ENCODE data around the gene POLDIP3. TPM values are rescaled to one million over a fixed set of nuclear protein-coding genes. Genes with fewer than 3 reads are reported as not detected.
"Not testable (repeated sequence)": the region's sequence is repeated elsewhere in the genome, so short reads cannot be mapped to it uniquely, and the experiment has no call there.

Gene POLDIP3
- total RNA-seq, 1 donor from 2014 or later = 77.9 TPM

GRCh38 chr22:42567950-42568349 is 46.7 kb downstream of the POLDIP3 start:
- DNase-seq (ENCODE audit: low spot score); H3K27me3 Mint-ChIP-seq (ENCODE audit: insufficient read depth); intact Hi-C loops (cut with micrococcal nuclease); H3K9me3 Mint-ChIP-seq; H3K4me1 Mint-ChIP-seq (ENCODE audit: low read depth); H3K27ac Mint-ChIP-seq; H3K4me3 Mint-ChIP-seq: not testable (repeated sequence)
- peaks cover 14% of the 10 kb centered on the region for H3K36me3 Mint-ChIP-seq (ENCODE audit: low read depth)

GRCh38 chr22:42565956-42566355 is 48.7 kb downstream of the POLDIP3 start:
- Mint-ChIP-seq H3K27me3 (ENCODE audit: insufficient read depth) (no peaks in the 10 kb centered on the region), H3K4me3 (no peak overlapping the region), H3K36me3 (ENCODE audit: low read depth) (peaks cover 13% of the 10 kb centered on the region), H3K4me1 (ENCODE audit: low read depth) (no peaks in the 10 kb centered on the region), H3K9me3 (no peaks in the 10 kb centered on the region), H3K27ac (no peak overlapping the region)
- no peak for DNase-seq (ENCODE audit: low spot score)
- intact Hi-C loops (cut with micrococcal nuclease) = no loop called here

GRCh38 chr22:42564699-42565098 is 50.0 kb downstream of the POLDIP3 start:
- intact Hi-C loops (cut with micrococcal nuclease) = no loop called here
- Mint-ChIP-seq H3K9me3 (no peaks in the 10 kb centered on the region), H3K4me3 (no peak overlapping the region), H3K36me3 (ENCODE audit: low read depth) (peaks cover 5% of the 10 kb centered on the region), H3K27ac (no peak overlapping the region), H3K4me1 (ENCODE audit: low read depth) (no peaks in the 10 kb centered on the region), H3K27me3 (ENCODE audit: insufficient read depth) (no peaks in the 10 kb centered on the region)
- no peak for DNase-seq (ENCODE audit: low spot score)

- H3K4me3 Mint-ChIP-seq; H3K27ac Mint-ChIP-seq; H3K9me3 Mint-ChIP-seq; intact Hi-C loops (cut with micrococcal nuclease); H3K4me1 Mint-ChIP-seq (ENCODE audit: low read depth); H3K27me3 Mint-ChIP-seq (ENCODE audit: insufficient read depth); H3K36me3 Mint-ChIP-seq (ENCODE audit: low read depth); DNase-seq (ENCODE audit: low spot score): not testable (repeated sequence)
These were observed 50.7 kb downstream of the POLDIP3 start for GRCh38 chr22:42563943-42564342.

- Mint-ChIP-seq H3K36me3 (ENCODE audit: low read depth) (peaks cover 3% of the 10 kb centered on the region), H3K4me3 (no peak overlapping the region), H3K9me3 (no peaks in the 10 kb centered on the region), H3K27ac (no peak overlapping the region), H3K27me3 (ENCODE audit: insufficient read depth) (no peaks in the 10 kb centered on the region), H3K4me1 (ENCODE audit: low read depth) (no peaks in the 10 kb centered on the region)
- no peak for DNase-seq (ENCODE audit: low spot score)
- intact Hi-C loops (cut with micrococcal nuclease) = no loop called here
These were observed 52.0 kb downstream of the POLDIP3 start for GRCh38 chr22:42562684-42563083.

GRCh38 chr22:42562279-42562678 is 52.4 kb downstream of the POLDIP3 start:
- Mint-ChIP-seq H3K27ac (no peak overlapping the region), H3K36me3 (ENCODE audit: low read depth) (peaks cover 3% of the 10 kb centered on the region), H3K4me1 (ENCODE audit: low read depth) (no peaks in the 10 kb centered on the region), H3K4me3 (no peak overlapping the region), H3K27me3 (ENCODE audit: insufficient read depth) (no peaks in the 10 kb centered on the region), H3K9me3 (no peaks in the 10 kb centered on the region)
- intact Hi-C loops (cut with micrococcal nuclease) = no loop called here
- DNase-seq (ENCODE audit: low spot score) = no peak

GRCh38 chr22:42561856-42562255 is 52.8 kb downstream of the POLDIP3 start:
- Mint-ChIP-seq H3K4me1 (ENCODE audit: low read depth) (no peaks in the 10 kb centered on the region), H3K27me3 (ENCODE audit: insufficient read depth) (no peaks in the 10 kb centered on the region), H3K4me3 (no peak overlapping the region), H3K36me3 (ENCODE audit: low read depth) (peaks cover 3% of the 10 kb centered on the region), H3K27ac (no peak overlapping the region), H3K9me3 (no peaks in the 10 kb centered on the region)
- intact Hi-C loops (cut with micrococcal nuclease) = no loop called here
- DNase-seq (ENCODE audit: low spot score) = no peak

GRCh38 chr22:42560781-42561180 is 53.9 kb downstream of the POLDIP3 start:
- intact Hi-C loops (cut with micrococcal nuclease) = no loop called here
- peaks cover 3% of the 10 kb centered on the region for H3K36me3 Mint-ChIP-seq (ENCODE audit: low read depth)
- no peak overlapping the region for H3K27ac Mint-ChIP-seq
- no peaks in the 10 kb centered on the region for H3K9me3 Mint-ChIP-seq
- no peak overlapping the region for H3K4me3 Mint-ChIP-seq
- DNase-seq (ENCODE audit: low spot score) = no peak
- no peaks in the 10 kb centered on the region for H3K4me1 Mint-ChIP-seq (ENCODE audit: low read depth)
- no peaks in the 10 kb centered on the region for H3K27me3 Mint-ChIP-seq (ENCODE audit: insufficient read depth)

- H3K4me1 Mint-ChIP-seq (ENCODE audit: low read depth) = no peaks in the 10 kb centered on the region
- peaks cover 3% of the 10 kb centered on the region for H3K36me3 Mint-ChIP-seq (ENCODE audit: low read depth)
- H3K4me3 Mint-ChIP-seq = no peak overlapping the region
- DNase-seq (ENCODE audit: low spot score) = no peak
- no peaks in the 10 kb centered on the region for H3K27me3 Mint-ChIP-seq (ENCODE audit: insufficient read depth)
- intact Hi-C loops (cut with micrococcal nuclease) = no loop called here
- no peaks in the 10 kb centered on the region for H3K9me3 Mint-ChIP-seq
- no peak overlapping the region for H3K27ac Mint-ChIP-seq
These were observed 54.3 kb downstream of the POLDIP3 start for GRCh38 chr22:42560381-42560780.

GRCh38 chr22:42553475-42554361 is 61.0 kb downstream of the POLDIP3 start, which contains the start of gene SERHL2:
Gene SERHL2 (plus strand): TSS chr22:42553956. CDS start chr22:42554021, 65 bp downstream.
- intact Hi-C loops (cut with micrococcal nuclease) = loop anchor here (2.0 kb wide), 4 partner anchors 21 to 587 kb away; no protein-coding TSS in a partner anchor
- peak; percentile 85 for DNase-seq (ENCODE audit: low spot score)
- peak within 1 kb of the TSS; percentile 87 for H3K4me3 Mint-ChIP-seq
- peak within 1 kb of the TSS; percentile 52 for H3K27ac Mint-ChIP-seq
- H3K36me3 Mint-ChIP-seq (ENCODE audit: low read depth) = no peaks in the 10 kb centered on the region
- H3K9me3 Mint-ChIP-seq = no peaks in the 10 kb centered on the region
- peaks cover 6% of the 10 kb centered on the region for H3K4me1 Mint-ChIP-seq (ENCODE audit: low read depth)
- H3K27me3 Mint-ChIP-seq (ENCODE audit: insufficient read depth) = no peaks in the 10 kb centered on the region

GRCh38 chr22:42552294-42552647 is 62.4 kb downstream of the POLDIP3 start:
- H3K36me3 Mint-ChIP-seq (ENCODE audit: low read depth); H3K9me3 Mint-ChIP-seq; H3K27me3 Mint-ChIP-seq (ENCODE audit: insufficient read depth); H3K4me1 Mint-ChIP-seq (ENCODE audit: low read depth); DNase-seq (ENCODE audit: low spot score): not testable (repeated sequence)
- peak overlapping the region; percentile 58 for H3K27ac Mint-ChIP-seq
- intact Hi-C loops (cut with micrococcal nuclease) = loop anchor here (2.0 kb wide), 4 partner anchors 19 to 585 kb away; no protein-coding TSS in a partner anchor
- H3K4me3 Mint-ChIP-seq = peak overlapping the region; percentile 60

- peaks cover 3% of the 10 kb centered on the region for H3K27me3 Mint-ChIP-seq (ENCODE audit: insufficient read depth)
- intact Hi-C loops (cut with micrococcal nuclease) = no loop called here
- H3K4me3 Mint-ChIP-seq = no peak overlapping the region
- no peaks in the 10 kb centered on the region for H3K9me3 Mint-ChIP-seq
- no peak for DNase-seq (ENCODE audit: low spot score)
- no peak overlapping the region for H3K27ac Mint-ChIP-seq
- no peaks in the 10 kb centered on the region for H3K36me3 Mint-ChIP-seq (ENCODE audit: low read depth)
- peaks cover 6% of the 10 kb centered on the region for H3K4me1 Mint-ChIP-seq (ENCODE audit: low read depth)
These were observed 65.2 kb downstream of the POLDIP3 start for GRCh38 chr22:42549331-42550060.
